Measurements from ENCODE around the gene MGAT4A.

DNA sequence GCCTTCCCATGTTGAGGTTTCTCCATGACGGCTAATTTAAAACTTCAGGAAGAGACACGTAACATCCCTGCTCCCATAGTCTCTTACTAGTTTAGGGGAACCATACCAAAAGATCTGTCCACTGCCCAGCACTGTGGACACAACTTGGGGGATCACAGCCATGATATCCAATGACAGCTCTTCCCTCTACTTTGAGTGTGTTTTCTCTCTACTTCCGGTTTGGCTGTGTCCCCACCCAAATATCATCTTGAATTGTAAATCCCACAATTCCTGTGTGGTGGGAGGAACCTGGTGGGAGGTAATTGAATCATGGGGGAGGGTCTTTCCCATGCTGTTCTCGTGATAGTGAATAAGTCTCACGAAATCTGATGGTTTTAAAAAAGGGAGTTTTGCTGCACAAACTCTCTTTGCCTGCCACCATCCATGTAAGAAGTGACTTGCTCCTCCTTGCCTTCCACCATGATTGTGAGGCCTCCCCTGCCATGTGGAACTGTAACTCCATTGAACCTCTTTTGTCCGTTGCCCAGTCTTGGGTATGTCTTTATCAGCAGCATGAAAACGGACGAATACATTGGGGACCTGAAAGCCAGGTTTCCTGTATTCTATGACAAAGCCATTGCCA, 1.6 kb upstream of the MGAT4A start:
- TF ChIP-seq POLR2A (IDR thresholded peaks at IDR 0.05): no peak
- TF ChIP-seq, protein P1, sequence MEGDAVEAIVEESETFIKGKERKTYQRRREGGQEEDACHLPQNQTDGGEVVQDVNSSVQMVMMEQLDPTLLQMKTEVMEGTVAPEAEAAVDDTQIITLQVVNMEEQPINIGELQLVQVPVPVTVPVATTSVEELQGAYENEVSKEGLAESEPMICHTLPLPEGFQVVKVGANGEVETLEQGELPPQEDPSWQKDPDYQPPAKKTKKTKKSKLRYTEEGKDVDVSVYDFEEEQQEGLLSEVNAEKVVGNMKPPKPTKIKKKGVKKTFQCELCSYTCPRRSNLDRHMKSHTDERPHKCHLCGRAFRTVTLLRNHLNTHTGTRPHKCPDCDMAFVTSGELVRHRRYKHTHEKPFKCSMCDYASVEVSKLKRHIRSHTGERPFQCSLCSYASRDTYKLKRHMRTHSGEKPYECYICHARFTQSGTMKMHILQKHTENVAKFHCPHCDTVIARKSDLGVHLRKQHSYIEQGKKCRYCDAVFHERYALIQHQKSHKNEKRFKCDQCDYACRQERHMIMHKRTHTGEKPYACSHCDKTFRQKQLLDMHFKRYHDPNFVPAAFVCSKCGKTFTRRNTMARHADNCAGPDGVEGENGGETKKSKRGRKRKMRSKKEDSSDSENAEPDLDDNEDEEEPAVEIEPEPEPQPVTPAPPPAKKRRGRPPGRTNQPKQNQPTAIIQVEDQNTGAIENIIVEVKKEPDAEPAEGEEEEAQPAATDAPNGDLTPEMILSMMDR (IDR thresholded peaks at IDR 0.05 in 4 of 5, conservative IDR thresholded peaks at IDR 0.05 in 1 of 5): no peak

All from gastrocnemius medialis (tissue), 4 donors.